ENCODE measurements around the gene MAP3K20. TPM values are rescaled to one million over a fixed set of nuclear protein-coding genes. Genes with fewer than 3 reads are reported as not detected.

The MAP3K20 gene
- total RNA-seq, 4 donors from 2014 or later, result 33.0 to 56.1 (median 44.4) TPM

DNA sequence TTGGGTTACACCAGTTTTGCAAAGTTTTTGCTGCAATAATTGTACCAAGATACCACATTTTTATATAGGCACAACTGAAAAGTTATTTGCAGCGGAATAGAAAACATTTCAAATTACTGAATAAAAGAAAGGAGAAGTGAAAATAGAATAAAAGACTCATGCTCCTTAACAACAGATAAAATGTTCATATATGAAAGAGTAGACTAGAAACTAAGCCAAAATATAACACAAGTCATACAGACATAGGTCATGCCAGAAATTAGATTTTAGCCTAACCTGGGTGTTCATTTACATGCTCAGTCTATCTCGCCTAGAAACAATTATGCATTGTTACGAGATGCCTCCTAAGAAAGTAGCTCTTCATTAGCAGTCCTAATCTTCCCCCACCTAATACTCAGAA, 16.4 kb upstream of the MAP3K20 start:
- ATAC-seq (ENCODE audit: low FRiP score) (no peak), DNase-seq (ENCODE audit: low spot score) (no peak)
- TF ChIP-seq, protein P1, sequence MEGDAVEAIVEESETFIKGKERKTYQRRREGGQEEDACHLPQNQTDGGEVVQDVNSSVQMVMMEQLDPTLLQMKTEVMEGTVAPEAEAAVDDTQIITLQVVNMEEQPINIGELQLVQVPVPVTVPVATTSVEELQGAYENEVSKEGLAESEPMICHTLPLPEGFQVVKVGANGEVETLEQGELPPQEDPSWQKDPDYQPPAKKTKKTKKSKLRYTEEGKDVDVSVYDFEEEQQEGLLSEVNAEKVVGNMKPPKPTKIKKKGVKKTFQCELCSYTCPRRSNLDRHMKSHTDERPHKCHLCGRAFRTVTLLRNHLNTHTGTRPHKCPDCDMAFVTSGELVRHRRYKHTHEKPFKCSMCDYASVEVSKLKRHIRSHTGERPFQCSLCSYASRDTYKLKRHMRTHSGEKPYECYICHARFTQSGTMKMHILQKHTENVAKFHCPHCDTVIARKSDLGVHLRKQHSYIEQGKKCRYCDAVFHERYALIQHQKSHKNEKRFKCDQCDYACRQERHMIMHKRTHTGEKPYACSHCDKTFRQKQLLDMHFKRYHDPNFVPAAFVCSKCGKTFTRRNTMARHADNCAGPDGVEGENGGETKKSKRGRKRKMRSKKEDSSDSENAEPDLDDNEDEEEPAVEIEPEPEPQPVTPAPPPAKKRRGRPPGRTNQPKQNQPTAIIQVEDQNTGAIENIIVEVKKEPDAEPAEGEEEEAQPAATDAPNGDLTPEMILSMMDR (IDR thresholded peaks at IDR 0.05), result no peak

DNA sequence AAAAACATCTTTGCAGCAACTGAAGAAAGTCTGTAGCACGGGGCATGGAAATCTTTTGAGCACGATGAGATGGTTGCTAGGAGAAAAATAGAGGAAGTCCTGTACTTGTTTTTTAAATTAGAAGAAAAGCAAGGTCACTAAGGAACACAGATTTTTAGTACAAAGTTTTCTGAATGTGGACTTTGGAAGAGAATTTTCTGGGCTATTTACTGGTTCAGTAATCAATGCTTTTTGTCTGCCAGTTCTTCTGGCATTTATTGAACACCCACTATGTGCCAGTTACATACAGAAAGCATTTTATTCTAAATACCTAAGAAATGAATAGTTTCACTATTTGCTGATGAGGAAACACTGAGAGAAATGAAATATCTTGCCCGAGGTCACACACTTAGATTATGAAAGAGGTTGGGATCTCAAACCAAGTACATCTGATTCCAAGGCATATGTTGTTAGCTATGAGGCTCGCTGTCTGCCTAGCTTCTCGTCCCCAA, 15.6 kb upstream of the MAP3K20 start:
- TF ChIP-seq, protein P1 (IDR thresholded peaks at IDR 0.05), result no peak
- DNase-seq (ENCODE audit: low spot score) (no peak), ATAC-seq (ENCODE audit: low FRiP score) (peak; percentile 27)

DNA sequence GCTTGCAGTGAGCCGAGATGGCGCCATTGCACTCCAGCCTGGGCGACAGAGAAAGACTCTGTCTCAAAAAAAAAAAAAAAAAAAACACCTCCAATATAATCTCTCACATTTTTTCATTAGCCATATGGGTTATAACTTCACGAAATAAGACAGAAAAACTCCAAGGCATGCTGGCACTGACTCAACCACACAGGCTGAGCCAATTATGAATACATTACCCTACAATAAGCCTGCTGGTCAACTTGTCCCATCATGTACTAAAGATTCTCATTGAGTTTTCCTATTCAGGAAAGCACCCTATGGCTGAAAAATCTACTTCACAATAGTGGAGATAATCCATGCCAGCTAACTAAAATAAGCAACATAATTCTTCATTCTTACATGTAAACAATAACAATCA, 12.8 kb upstream of the MAP3K20 start:
- ATAC-seq (ENCODE audit: low FRiP score) (no peak), DNase-seq (ENCODE audit: low spot score) (no peak)
- TF ChIP-seq, protein P1 (IDR thresholded peaks at IDR 0.05), result no peak

DNA sequence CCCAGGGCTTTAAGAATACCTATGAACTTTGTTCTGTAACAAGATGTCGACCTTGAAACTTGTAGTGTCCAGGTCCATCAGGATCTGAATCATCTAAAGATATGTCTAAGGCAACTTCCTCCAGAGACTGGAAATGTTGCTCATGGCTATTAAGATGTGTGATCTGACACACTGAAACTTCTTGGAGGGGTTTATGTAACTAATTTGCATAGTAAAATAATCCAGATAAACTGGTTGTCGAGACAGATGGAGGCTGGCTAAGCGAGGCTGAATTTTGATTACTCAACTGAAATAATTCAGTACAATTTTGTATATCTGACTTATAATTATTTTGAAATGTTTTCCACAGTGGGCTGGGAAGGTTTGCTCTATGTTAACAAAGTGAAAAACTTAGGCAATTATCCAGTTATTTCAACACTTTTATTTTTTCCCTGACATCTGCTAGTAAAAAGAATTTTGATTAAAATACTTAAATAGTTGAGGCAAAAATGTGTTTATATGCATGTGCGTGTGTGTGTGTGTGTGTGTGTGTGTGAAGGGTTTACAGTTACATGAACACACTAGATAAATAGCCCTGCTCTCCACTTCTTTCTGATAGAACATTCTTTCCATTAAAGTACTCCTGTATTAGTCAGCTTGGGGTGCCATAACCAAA, 11.4 kb upstream of the MAP3K20 start:
- TF ChIP-seq, protein P1 (IDR thresholded peaks at IDR 0.05), result no peak
- ATAC-seq (ENCODE audit: low FRiP score) (peak; percentile 97), DNase-seq (ENCODE audit: low spot score) (no peak)

DNA sequence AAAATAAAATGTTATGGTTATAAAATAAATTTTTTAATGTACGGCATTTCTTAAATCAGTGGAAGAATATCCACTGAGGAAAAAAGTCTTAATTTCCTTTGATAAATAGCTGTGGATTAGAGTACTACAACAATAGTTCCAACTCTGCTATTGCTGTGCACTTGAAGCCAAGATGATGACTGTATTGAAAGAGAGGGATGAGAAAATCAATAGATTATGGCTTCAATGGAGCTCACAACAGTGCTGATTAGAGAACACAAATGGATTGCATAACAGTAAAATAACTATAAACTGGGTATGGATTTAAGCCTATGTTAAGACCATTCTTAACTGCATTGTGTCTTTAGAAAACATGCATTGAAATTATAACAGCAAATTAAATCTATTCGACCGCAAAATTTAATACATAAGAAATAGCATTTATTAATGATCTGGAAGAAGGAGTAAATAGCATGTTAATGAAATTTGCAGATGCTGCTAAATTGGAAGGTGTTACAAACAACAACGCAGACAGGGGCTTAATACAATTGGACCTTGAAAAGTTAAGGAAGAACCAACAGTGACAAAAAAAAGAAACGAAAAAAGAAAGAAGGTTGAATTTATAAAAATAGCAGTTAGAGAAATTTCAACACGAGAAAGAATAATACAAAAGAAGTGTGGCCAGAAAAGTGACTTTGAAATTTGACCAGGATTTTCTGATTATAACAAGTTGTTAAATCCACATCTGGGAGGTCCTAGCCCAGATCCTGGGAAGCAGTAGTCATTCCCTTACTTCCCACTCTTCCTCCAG, 8.6 kb upstream of the MAP3K20 start:
- no peak for DNase-seq (ENCODE audit: low spot score)
- no peak for ATAC-seq (ENCODE audit: low FRiP score)
- TF ChIP-seq, protein P1 (IDR thresholded peaks at IDR 0.05), result no peak

DNA sequence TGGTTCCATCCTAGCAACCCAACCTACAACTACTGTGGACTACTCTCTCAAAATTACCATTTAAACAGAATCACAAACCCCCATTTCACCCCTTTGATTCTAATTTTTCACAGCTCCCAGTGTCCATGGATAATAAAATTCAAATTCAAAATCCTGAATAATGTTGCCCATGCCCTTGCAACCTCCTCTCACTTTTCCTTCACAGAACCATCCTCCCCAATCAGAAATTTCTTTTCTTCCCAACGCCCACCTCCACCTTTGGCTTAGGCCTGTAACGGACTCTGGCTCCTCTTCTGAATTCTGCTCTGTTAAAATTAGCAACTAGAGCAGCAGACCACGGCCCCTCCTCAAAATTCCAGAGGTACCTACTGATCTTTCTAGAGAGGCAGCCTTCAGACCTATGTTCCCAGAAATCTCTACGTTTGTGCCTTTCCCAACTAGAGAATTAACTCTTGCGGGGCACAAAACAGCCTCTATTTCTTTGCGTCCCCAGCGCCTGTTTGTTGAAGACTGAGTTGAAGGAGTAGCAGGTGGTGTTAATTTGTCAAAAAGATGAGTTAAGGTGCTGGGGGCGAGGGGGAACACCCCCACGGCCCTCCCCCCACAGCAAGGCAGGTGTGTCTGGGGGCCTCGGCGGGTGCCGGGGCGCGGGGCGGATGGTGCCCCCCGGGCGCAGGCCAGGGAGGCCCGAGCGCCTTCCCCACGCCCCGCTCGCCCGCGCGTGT, 428 bp upstream of the MAP3K20 start:
- DNase-seq (ENCODE audit: low spot score) (no peak), ATAC-seq (ENCODE audit: low FRiP score) (peak; percentile 6)
- TF ChIP-seq, protein P1 (IDR thresholded peaks at IDR 0.05), result no peak
